GM12875 (cell line): ENCODE data around the gene B4GALT5.

Experiments
- H3K4me3 ChIP-seq: one replicate; pipeline ENCODE4 v1.5.1; 2011; ENCODE audit warnings: low read depth, low read length, control low read depth
- TF ChIP-seq, protein P1 (sequence below): IDR thresholded peaks from 2 replicates; pipeline ENCODE4 v1.5.1; 2011; ENCODE audit warnings: low read depth, mild to moderate bottlenecking, control low read depth, inconsistent platforms, low read length, moderate library complexity, borderline replicate concordance; ENCODE audit not compliant: insufficient read depth

Gene B4GALT5

GRCh38 chr20:49677777-49678758 lies 35.6 kb downstream of the B4GALT5 start:
- TF ChIP-seq, protein P1, sequence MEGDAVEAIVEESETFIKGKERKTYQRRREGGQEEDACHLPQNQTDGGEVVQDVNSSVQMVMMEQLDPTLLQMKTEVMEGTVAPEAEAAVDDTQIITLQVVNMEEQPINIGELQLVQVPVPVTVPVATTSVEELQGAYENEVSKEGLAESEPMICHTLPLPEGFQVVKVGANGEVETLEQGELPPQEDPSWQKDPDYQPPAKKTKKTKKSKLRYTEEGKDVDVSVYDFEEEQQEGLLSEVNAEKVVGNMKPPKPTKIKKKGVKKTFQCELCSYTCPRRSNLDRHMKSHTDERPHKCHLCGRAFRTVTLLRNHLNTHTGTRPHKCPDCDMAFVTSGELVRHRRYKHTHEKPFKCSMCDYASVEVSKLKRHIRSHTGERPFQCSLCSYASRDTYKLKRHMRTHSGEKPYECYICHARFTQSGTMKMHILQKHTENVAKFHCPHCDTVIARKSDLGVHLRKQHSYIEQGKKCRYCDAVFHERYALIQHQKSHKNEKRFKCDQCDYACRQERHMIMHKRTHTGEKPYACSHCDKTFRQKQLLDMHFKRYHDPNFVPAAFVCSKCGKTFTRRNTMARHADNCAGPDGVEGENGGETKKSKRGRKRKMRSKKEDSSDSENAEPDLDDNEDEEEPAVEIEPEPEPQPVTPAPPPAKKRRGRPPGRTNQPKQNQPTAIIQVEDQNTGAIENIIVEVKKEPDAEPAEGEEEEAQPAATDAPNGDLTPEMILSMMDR = no peak

GRCh38 chr20:49676581-49677291 lies 36.9 kb downstream of the B4GALT5 start:
- no peak overlapping the region for H3K4me3 ChIP-seq
- TF ChIP-seq, protein P1 = no peak

More at GRCh38 chr20:49677777-49678758, 35.6 kb downstream of the B4GALT5 start:
- no peak overlapping the region for H3K4me3 ChIP-seq

- TF ChIP-seq, protein P1 = no peak
- no peak overlapping the region for H3K4me3 ChIP-seq
Measured at GRCh38 chr20:49675368-49676151, 38.1 kb downstream of the B4GALT5 start.

- H3K4me3 ChIP-seq = no peak overlapping the region
- TF ChIP-seq, protein P1 = no peak
Measured at GRCh38 chr20:49674383-49675352, 39.0 kb downstream of the B4GALT5 start.

DNA sequence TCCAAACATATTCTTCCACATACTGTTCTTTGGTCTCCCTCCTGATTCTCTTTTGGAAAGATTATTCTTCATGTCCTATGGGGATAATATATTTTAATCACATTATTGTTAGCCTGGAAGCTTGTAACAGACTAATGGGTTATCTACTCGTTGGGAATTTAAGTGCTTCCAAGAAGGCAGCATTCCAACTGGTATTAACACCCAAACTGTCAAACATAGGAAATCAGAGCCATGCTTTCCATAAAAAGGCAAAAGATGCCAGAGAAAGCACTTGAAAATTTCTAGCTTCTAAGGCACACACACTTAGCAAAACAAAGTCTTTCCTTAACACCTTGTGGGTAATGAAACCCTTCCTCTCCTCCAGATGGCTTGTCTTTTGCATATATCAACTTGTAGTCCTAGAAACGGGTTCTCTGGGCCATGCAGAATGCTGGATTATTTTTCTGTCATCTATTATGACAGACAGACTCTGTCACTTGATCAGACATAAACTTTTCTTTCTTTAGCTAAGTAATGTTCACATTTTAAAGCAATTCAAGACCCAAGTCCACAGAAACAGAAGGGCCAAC lies 41.5 kb downstream of the B4GALT5 start:
- H3K4me3 ChIP-seq = no peak overlapping the region
- TF ChIP-seq, protein P1 = no peak

GRCh38 chr20:49671433-49671832 lies 42.2 kb downstream of the B4GALT5 start:
- H3K4me3 ChIP-seq = no peak overlapping the region
- TF ChIP-seq, protein P1 = no peak
